Parathyroid adenoma (tissue), 2 donors: Measurements from ENCODE around the gene ZWILCH.

Experiments
- H2AFZ ChIP-seq: fragments of 300-600 bp; sonication (generic); one replicate; pipeline ENCODE4 v1.7.0; 2017; ENCODE audit warnings: antibody characterized with exemption, mild to moderate bottlenecking
- H3K27ac ChIP-seq: fragments of 300-600 bp; sonication (generic); one replicate; pipeline ENCODE4 v1.7.0; 2017
- H3K27me3 ChIP-seq: fragments of 300-600 bp; sonication (generic); one replicate; pipeline ENCODE4 v1.7.0; 2017; ENCODE audit warnings: low read length; ENCODE audit not compliant: control insufficient read depth, insufficient read depth
- H3K36me3 ChIP-seq: fragments of 300-600 bp; sonication (generic); one replicate; pipeline ENCODE4 v1.7.0; 2017; ENCODE audit warnings: low read length; ENCODE audit not compliant: control insufficient read depth, insufficient read depth
- H3K4me1 ChIP-seq: fragments of 300-600 bp; sonication (generic); one replicate; pipeline ENCODE4 v1.7.0; 2017; ENCODE audit warnings: control low read depth
- H3K4me2 ChIP-seq: fragments of 300-600 bp; sonication (generic); one replicate; pipeline ENCODE4 v1.7.0; 2017; ENCODE audit warnings: low read length
- H3K4me3 ChIP-seq: fragments of 300-600 bp; sonication (generic); one replicate; pipeline ENCODE4 v1.7.0; 2017; ENCODE audit warnings: low read depth, low read length
- H3K79me2 ChIP-seq: fragments of 300-600 bp; sonication (generic); one replicate; pipeline ENCODE4 v1.7.0; 2017; ENCODE audit warnings: control low read depth
- H3K9ac ChIP-seq: fragments of 300-600 bp; sonication (generic); one replicate; pipeline ENCODE4 v1.7.0; 2017; ENCODE audit warnings: mild to moderate bottlenecking
- H3K9me3 ChIP-seq: fragments of 300-600 bp; sonication (generic); one replicate; pipeline ENCODE4 v1.7.0; 2017; ENCODE audit warnings: low read length; ENCODE audit not compliant: control insufficient read depth
- TF ChIP-seq, protein P1 (sequence below): fragments of 300-600 bp; sonication (generic); IDR thresholded peaks from one replicate; pipeline ENCODE4 v1.7.0; 2017; ENCODE audit warnings: antibody characterized with exemption, mild to moderate bottlenecking
- donor health status: primary hyperparathyroidism.

Gene ZWILCH

DNA sequence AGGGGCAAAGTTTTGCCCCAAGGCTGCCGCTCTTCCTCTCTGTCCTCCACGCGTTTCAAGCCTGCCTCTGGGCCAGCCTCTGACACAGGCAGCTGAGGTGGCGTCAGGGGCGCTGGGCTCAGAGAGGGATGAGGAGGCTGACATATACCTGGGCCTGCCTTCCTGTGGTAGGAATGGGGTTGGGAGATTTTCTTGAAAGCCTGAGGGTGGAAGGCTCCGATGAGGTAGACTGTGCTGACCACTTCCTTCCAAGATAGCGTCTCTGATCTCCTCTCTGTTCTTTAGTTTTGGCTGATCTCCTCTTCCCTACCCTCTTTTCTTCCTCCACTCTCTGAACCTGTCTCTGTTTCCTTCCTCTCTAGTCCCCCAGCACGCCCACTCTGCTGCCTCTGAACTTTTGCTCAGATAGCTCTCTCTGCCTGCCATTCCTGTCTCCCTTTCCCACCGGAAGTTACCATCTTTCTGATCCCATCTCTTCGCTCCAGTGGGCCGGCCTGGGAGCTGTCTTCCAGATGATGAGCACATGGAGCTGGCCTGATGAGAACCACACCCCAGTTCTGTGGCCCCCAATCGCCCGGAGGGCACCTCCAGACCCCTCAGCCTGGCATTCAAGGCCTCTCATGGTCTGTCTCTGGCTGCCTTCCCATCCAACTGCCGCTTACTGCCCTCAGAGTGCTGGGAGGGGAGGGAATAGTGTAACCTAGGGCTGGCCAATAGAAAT, 93.1 kb downstream of the ZWILCH start:
- Histone ChIP-seq H3K79me2 (no peaks in the 10 kb centered on the region), H3K27ac (no peak overlapping the region), H3K4me2 (no peak overlapping the region), H2AFZ (no peak overlapping the region), H3K4me1 (no peaks in the 10 kb centered on the region), H3K36me3 (no peaks in the 10 kb centered on the region), H3K27me3 (no peaks in the 10 kb centered on the region), H3K9ac (no peak overlapping the region), H3K4me3 (no peak overlapping the region), H3K9me3 (no peaks in the 10 kb centered on the region)
- TF ChIP-seq, protein P1, sequence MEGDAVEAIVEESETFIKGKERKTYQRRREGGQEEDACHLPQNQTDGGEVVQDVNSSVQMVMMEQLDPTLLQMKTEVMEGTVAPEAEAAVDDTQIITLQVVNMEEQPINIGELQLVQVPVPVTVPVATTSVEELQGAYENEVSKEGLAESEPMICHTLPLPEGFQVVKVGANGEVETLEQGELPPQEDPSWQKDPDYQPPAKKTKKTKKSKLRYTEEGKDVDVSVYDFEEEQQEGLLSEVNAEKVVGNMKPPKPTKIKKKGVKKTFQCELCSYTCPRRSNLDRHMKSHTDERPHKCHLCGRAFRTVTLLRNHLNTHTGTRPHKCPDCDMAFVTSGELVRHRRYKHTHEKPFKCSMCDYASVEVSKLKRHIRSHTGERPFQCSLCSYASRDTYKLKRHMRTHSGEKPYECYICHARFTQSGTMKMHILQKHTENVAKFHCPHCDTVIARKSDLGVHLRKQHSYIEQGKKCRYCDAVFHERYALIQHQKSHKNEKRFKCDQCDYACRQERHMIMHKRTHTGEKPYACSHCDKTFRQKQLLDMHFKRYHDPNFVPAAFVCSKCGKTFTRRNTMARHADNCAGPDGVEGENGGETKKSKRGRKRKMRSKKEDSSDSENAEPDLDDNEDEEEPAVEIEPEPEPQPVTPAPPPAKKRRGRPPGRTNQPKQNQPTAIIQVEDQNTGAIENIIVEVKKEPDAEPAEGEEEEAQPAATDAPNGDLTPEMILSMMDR, result no peak
